Stimulated activated CD8-positive, alpha-beta memory T cell treated with anti-CD3 and anti-CD28 coated beads, Interleukin-12 subunit alpha, Interleukin-12 subunit beta, amount 100 ng/mL, for 24 hours (primary cell): ENCODE results near the gene PNN.
"Not testable (repeated sequence)": the region's sequence is repeated elsewhere in the genome, so short reads cannot be mapped to it uniquely, and the experiment has no call there.

ENCODE experiments used
- DNase-seq: peaks from one replicate; pipeline ENCODE4 v3.0.0-alpha.2; 2020; ENCODE audit errors: extremely low read depth

Gene PNN

DNA sequence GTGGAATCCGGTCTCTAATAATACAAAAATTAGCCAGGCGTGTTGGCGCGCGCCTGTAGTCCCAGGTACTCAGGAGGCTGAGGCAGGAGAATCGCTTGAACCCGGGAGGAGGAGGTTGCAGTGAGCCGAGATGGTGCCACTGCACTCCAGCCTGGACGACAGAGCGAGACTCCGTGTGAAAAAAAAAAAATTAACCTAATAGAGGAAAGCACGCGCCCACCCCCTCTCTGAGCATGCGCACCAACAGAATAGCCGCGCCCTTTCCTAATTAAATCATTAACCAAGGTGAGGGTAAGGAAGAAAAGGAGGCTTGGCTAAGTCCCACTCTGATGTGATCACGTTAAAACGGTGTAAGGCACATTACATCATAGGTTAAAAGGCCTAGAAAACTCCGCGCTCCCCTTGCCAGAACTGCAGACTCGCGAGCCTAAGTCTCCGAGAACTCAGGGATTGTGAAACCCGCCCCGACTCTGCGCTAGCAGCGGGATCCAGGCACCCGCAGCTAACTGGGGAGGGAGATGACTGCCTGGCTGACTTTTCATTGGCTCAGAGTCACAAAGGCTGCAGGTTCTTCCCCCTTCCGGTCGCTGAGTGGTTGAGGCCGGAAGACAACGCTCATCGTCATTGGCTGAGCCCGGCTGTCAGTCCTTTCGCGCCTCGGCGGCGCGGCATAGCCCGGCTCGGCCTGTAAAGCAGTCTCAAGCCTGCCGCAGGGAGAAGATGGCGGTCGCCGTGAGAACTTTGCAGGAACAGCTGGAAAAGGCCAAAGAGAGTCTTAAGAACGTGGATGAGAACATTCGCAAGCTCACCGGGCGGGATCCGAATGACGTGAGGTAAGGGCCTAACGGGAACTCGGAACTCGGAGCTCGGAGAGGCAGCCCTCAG is at the start of gene PNN:
Gene PNN, plus strand, starts transcription at position 695 of the 885 bp plus-strand sequence. Its CDS starts 26 bp downstream, at position 721.
- DNase-seq: peak; percentile 91

DNA sequence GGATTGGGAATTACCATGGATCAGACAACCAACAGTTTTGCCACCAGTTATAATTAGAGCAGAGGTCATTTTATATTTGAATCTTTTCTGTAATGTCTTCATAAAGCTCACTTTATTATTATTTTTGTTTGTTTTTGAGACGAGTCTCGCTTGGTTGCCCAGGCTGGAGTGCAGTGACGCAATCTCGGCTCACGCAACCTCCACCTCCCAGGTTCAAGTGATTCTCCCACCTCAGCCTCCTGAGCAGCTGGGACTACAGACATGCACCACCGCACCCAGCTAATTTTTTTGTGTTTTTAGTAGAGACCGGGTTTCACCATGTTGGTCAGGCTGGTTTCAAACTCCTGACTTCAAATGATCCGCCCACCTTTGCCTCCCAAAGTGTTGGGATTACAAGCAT is 37.2 kb upstream of the PNN start:
- not testable (repeated sequence) for DNase-seq

DNA sequence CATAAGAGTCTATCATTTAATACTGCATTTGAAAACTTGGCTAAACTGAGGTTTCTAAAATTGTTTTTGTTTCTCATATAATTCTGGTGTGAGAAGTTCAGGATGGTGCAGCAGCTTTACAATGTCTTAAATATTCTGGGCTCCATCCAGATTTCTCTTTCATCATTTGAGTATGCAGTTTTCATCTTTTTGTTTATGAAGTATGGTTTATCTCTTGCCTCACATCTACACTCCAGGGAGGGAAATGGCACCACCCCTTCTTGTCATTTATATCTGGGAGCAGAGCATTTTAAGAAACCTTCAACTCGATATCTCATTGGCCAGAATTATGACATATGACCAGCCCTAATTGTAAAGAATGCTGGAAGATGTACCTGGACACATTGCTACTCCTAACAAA is 36.6 kb upstream of the PNN start:
- no peak for DNase-seq

DNA sequence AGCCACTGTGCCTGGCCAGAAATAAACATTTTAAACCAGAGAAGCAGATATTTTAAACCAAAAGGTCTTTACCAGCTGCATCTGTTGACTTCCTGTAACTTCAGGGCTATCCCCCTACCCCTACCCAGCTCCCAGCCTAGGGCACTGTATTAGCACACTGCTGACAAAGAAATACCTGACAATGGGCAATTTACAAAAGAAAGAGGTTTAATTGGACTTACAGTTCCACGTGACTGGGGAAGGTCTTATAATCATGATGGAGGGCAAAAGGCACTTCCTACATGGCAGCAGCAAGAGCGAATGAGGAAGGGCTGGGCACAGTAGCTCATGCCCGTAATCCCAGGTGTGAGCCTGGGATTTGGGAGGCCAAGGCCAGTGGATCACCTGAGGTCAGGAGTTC is 34.9 kb upstream of the PNN start:
- no peak for DNase-seq

DNA sequence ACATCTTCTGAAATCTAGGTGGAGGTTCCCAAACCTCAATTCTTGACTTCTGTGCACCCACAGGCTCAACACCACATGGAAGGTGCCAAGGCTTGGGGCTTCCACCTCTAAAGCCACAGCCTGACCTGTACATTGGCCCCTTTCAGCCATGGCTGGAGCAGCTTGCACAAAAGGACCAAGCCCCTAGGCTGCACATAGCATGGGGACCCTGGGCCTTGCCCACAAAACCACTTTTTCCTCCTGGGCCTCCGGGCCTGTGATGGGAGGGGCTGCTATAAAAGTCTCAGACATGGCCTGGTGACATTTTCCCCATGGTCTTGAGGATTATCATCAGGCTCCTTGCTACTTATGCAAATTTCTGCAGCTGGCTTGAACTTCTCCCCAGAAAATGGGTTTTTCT is 33.4 kb upstream of the PNN start:
- DNase-seq: not testable (repeated sequence)

DNA sequence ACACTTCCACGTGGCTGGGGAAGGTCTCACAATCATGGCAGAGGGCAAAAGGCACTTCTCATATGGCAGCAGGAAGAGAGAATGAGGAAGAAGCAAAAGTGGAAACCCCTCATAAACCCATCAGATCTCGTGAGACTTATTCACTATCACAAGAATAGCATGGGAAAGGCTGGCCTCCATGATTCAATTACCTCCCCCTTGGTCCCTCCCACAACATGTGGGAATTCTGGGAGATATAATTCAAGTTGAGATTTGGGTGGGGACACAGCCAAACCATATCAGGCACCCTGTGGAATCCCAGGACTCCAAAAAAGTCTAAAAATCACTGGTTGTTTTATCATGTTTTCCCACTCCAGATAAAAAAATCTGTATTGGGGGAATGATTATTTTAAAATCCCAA is 31.8 kb upstream of the PNN start:
- not testable (repeated sequence) for DNase-seq

DNA sequence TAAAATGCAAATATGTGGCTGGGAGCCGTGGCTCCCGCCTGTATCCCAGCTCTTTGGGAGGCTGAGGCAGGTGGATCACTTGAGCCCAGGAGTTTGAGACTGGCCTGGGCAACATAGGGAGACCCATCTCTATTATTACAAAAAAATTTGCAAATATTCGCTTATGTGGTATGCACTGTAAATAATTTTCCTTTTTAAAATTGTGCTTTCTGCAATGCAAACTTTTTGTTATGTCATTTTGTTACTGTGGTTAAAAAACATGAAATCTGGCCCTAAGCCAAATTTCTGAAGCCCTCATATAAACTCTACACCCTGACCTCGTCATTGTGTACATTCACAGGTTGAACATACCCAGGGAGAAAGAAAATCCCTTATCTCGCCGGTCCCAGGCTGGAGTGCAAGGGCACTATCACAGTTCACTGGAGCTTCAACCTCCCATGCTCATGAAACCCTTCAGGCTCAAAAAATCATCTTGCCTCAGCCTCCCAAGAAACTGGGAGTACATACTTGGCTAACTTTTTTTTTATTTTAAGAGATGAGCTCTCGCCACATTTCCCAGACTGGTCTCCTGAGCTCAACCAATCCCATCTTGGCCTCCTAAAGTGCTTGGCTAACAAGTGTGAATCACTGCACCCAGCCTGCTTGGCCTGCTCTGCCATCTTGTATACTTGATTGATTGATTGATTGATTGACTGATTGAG is 29.6 kb upstream of the PNN start:
- no peak for DNase-seq

DNA sequence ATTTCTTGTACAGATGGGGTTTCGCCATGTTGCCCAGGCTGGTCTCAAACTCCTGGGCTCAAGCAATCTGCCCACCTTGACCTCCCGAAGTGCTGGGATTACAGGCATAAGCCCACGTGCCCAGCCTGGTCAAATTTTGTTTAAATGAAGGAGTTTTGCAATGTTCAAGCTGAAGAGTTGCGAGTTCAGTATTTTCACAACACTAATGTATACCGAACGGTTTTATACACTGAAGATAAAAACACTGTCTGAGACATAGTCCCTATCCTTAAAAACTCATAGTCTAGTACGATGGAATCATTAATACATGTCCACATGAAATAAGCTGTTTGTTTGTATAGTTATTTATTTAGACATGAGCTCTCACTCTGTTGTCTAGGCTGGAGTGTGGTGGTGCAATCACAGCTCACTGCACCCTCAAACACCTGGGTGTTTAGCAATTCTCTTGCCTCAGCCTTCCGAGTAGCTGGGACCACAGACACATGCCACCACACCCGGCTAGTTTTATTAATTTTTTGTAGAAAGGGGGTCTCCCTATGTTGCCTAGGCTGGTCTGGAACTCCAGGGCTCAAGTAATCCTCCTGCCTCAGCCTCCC is 20.4 kb upstream of the PNN start:
- DNase-seq: no peak

DNA sequence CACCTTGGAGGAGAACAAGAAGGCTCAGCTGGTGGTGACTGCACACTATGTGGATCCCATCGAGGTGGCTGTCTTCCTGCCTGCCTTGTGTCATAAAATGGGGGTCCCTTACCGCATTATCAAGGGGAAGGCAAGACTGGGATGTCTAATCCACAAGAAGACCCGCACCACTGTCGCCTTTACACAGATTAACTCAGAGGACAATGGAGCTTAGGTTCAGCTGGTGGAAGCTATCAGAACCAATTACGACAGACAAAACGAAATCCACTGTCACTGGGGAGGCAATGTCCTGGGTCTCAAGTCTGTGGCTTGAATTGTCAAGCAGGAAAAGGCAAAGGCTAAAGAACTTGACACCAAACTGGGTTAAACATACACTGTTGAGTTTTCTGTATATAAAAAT is 17.6 kb upstream of the PNN start:
- DNase-seq: no peak

DNA sequence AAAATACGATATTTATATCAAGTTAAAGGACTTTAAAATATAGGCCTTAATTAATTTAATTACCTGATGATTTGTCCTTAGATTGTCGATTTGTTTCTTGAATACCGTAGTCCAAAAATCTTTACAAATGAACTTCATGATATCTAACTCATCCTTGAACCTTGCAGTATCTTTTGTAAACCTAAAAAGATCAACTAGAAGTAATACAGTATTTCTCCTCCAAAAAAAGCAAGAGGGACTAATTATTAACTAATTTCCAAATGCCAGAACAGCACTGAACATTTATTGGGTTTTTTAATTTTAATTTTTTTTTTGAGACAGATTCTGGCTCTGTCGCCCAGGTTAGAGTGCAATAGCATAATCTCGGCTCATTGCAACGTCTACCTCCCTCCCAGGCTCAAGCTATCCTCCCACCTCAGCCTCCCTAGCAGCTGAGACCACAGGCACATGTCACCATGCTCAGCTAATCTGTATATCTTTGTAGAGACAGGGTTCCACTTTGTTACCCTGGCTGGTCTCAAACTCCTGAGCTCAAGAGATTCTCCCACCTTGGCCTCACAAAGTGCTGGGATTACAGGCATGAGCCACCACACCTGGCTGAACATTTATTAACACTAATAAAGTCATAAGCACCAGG is 16.7 kb upstream of the PNN start:
- DNase-seq: no peak

DNA sequence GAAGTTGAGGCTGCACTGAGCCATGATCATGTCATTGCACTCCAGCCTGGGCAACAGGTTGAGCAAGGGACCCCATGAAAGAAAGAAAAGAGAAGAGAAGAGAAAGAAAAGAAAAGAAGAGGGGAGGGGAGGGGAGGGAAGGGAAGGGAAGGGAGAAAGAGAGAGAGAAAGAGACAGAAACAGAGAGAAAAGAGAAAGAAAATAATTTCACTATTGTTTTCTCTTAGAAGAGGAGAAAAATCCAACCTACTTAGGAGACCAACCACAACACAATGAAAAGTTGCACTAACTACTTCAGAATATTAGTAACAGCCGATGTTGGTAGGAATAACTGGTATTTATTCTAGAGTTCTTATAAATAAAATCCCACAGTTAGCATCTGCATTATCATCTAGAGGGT is 14.6 kb upstream of the PNN start:
- no peak for DNase-seq

DNA sequence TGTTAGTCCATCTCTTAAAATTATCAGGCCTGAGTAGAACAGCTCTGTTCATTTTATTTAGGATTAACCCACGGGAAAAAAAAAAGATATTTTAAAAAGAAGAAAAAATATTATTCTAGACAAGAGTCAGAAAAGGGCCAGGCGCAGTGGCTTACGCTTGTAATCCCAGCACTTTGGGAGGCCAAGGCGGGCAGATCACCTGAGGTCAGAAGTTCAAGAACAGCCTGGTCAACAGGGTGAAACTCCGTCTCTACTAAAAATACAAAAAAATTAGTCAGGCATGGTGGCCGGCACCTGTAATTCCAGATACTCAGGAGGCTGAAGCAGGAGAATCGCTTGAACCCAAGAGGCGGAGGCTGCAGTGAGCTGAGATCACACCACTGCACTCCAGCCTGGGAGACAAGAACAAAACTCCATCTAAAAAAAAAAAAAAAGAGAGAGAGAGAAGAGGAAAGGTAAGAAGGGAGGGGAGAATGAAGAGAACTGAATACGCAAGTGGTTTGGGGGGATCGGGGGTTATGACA is 7.2 kb upstream of the PNN start:
- not testable (repeated sequence) for DNase-seq

DNA sequence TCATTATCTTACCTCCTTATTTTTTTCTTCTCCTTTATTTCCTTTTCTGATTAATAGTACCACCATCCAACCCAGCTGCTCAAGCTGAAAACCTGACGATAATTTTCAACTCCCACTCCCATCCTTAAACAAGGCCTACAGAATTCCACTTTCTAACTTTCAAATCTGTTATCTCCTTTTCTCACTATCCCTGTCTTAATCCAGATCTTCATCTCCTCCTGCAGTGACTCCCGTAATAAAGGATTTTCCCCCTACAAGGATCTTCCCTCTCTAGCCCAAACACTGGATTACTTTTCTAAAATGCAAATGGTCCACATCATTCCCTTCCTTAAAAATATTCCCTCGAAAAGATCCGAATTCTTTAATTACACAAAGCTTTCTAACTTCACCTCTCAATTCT is 6.5 kb upstream of the PNN start:
- no peak for DNase-seq

DNA sequence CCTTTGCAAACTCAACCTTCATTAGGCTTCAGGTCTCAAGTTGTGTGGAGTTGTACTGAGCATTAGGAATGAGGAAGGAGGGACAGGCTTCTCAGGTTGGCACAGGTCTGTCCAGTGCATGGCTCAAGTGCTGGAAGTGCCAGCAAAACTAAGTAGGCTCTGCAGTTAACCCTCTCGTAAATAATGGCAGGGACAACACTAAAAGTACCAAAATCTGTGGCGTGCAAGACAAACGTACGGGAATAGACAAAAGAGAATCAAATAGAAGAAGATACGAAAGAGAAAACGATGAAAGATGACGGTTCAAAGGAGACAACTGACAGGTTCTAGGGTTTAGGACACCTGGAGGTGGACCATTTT is 5.5 kb upstream of the PNN start:
- DNase-seq: no peak

DNA sequence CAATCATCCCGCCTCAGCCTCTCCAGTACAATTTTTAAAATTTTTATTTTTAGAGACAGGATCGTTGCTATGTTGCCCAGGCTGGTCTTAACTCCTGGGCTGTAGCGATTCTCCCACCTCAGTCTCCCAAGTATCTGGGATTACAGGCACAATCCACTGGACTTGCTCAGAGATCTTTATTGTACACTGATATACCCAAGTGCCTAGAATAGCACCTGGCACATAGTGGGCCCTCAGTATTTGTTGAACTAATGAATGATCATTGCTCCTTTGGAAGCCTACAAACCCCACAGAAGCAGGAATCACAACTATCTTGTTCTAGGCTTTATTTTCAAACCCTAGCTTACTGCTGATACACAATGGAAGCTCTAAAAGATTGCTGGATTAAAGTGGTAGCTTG is 1.9 kb upstream of the PNN start:
- DNase-seq: no peak

DNA sequence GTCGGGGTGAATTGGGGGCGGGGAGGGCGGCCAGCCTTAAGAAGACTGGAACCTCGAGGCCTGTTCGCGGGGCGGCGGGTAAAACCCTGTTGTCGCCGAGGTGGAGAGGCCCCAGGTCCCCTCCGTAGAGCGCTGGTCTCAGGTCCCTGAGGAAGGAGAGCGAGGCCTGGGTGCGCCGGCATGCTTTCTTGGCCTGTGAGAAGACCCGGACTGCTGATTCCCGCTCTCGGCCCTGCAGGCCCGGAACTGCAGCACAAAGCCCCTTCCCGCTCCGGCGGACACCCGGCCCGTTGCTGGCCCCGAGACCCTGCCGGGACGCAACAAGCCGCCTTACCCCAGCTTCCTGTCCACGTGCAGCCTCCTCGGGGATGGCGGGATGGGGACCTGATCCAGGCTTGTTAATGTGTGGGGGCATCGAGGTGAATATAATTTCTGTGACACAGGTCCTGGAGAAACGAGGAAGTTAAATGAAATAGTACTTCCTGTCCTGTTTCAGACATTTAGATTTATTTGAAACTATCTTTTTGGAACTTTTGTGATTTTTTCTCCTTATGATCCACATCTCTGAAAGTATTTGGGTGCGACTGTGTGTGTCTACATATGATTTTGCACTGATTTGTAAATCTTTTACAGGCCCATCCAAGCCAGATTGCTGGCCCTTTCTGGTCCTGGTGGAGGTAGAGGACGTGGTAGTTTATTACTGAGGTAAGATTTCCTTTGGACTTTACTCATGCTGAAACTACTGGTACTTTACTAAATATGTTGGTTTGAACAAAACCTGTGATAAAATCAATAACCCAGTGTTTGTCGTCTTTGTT is 600 bp downstream of the PNN start:
- no peak for DNase-seq

DNA sequence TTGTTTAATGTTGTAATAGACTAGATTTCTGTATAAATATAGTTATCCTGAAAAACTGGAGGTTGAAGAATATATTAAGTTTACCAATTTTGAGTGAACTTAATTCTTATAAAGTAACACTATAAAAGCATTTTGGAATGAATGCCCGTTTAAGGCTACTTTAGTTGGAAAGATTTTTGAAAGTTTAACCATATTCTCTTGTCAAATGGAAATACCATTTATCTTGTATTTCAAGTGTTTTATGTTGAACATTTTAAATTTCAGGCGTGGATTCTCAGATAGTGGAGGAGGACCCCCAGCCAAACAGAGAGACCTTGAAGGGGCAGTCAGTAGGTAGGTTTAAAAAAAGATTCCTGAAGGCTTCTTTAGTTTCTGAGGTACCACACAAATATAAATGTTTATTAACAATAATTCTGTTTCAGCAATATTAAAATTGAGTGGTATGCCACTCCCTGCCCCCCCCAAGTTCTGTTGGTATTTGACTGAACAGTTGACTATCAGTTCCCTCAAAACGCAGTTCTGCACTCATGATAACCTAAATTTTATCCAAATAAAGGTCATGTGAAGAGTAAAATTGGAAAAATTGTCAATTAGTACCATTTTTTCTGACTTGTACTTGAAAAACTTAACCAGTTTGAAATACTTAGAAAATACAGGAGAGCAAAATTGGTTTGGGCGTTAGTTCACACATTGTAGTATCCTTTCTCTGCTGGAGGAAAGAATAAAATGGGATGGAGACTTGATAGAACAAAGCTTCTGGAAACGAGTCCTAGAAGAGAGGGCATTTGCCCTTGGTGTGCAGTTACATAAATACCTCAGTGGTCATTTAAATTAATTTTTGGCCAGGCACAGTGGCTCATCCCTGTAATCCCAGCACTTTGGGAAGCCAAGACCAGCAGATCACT is 1.5 kb downstream of the PNN start:
- no peak for DNase-seq

DNA sequence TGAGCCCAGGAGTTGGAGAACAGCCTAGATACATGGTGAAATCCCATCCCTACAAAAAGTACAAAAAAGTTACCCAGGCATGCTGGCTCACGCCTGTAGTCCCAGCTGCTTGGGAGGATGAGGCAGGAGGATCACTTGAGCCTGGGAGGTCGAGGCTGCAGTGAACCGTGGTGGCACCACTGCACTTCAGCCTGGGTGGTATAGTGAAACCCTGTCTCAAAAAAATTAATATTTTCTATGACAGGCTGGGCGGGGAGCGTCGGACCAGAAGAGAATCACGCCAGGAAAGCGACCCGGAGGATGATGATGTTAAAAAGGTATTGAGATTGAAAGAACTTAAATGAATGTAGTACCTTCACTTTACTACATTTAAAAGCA is 2.1 kb downstream of the PNN start:
- no peak for DNase-seq

DNA sequence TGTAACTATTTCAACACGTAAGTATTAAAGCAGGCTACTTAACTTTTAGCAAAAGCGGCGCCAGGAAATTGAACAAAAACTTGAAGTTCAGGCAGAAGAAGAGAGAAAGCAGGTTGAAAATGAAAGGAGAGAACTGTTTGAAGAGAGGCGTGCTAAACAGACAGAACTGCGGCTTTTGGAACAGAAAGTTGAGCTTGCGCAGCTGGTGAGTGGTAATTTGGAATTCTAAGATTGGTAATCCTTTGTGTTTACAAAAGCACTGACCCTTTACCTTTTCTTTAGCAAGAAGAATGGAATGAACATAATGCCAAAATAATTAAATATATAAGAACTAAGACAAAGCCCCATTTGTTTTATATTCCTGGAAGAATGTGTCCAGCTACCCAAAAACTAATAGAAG is 4.0 kb downstream of the PNN start:
- DNase-seq: no peak

DNA sequence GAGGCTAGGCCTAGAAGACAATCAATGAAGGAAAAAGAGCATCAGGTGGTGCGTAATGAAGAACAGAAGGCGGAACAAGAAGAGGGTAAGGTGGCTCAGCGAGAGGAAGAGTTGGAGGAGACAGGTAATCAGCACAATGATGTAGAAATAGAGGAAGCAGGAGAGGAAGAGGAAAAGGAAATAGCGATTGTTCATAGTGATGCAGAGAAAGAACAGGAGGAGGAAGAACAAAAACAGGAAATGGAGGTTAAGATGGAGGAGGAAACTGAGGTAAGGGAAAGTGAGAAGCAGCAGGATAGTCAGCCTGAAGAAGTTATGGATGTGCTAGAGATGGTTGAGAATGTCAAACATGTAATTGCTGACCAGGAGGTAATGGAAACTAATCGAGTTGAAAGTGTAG is 5.5 kb downstream of the PNN start:
- DNase-seq: no peak
